BLaER1 treated with 17β-estradiol and CSF1 and Interleukin-3, amounts not matched to agents 10 nM and 100 nM (cell line): ENCODE results near the gene DCDC1.

Experiments used
- H3K27ac ChIP-seq, 11 experiments: shearing (Covaris generic); formaldehyde crosslinking; 2 replicates each; pipeline ENCODE4 v1.8.1; 2022
- H3K27me3 ChIP-seq, 11 experiments: shearing (Covaris generic); formaldehyde crosslinking; 2 replicates each; pipeline ENCODE4 v1.8.1; 2022
- H3K36me3 ChIP-seq, 11 experiments: shearing (Covaris generic); formaldehyde crosslinking; 2 replicates each; pipeline ENCODE4 v1.8.1; 2022
- H3K4me1 ChIP-seq, 10 experiments: shearing (Covaris generic); formaldehyde crosslinking; 2 replicates each; pipeline ENCODE4 v1.8.1; 2022
- H3K4me2 ChIP-seq, 11 experiments: shearing (Covaris generic); formaldehyde crosslinking; 2 replicates each; pipeline ENCODE4 v1.8.1; 2022
- H3K4me3 ChIP-seq, 10 experiments: shearing (Covaris generic); formaldehyde crosslinking; 2 replicates each; pipeline ENCODE4 v1.8.1; 2022
- H3K9ac ChIP-seq, 11 experiments: shearing (Covaris generic); formaldehyde crosslinking; 2 replicates each; pipeline ENCODE4 v1.8.1; 2022
- H3K9me3 ChIP-seq, 11 experiments: shearing (Covaris generic); formaldehyde crosslinking; replicated peaks in 1 of 11; 2 replicates each; pipeline ENCODE4 v1.8.1; 2022
- H4K20me1 ChIP-seq, 11 experiments: shearing (Covaris generic); formaldehyde crosslinking; 2 replicates each; pipeline ENCODE4 v1.8.1; 2022
- Cebpa-rat ChIP-seq, 11 experiments: shearing (Covaris generic); IDR thresholded peaks; 2 replicates each; pipeline ENCODE4 v1.8.1; 2022

The DCDC1 gene

GRCh38 chr11:31045335-31045734 is 324.2 kb downstream of the DCDC1 start:
- H3K36me3 ChIP-seq: no peaks in the 10 kb centered on the region
- no peak for TF ChIP-seq Cebpa-rat (IDR thresholded peaks at IDR 0.05)
- H3K4me1 ChIP-seq: peaks cover 0 to 4% (median 0%) of the 10 kb centered on the region in 10 experiments; a peak in 4 of 20 replicates
- H3K27me3 ChIP-seq: no peaks in the 10 kb centered on the region
- no peaks in the 10 kb centered on the region for H4K20me1 ChIP-seq
- no peak overlapping the region for H3K27ac ChIP-seq
- H3K4me2 ChIP-seq: no peak overlapping the region
- no peak overlapping the region for H3K9ac ChIP-seq
- peaks cover 0 to 3% (median 0%) of the 10 kb centered on the region in 11 experiments; a peak in 3 of 22 replicates for H3K9me3 ChIP-seq
- H3K4me3 ChIP-seq: no peak overlapping the region

DNA sequence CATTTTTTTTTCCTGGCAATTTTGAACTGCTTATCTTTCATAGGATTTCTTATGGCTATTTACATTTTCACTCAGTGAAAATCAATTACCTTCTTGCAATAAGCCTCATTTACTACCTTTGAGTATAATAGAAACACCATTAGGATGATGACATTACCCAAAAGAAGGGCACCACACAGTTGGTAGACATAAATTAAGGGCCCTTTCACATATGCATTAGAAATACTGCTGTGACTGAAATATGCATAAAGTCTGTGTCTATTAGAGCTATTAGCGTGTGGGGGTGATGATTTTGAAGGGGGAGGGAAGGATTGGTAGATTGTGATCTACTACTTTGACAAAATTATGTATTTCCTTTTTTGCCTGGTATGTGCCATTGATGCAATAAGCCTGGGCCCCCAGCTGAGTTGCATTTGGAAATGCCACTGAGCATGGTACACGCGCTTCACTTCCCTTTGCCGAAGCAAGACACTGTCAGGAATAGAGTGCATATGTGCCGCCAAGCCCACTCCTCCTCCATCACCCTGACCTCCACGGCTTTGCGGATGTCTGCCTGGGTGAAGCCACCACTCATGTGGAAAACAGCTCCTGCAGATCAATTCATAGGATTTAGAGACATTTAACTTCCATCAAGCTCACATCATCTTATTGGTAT is 339.3 kb downstream of the DCDC1 start:
- TF ChIP-seq Cebpa-rat (IDR thresholded peaks at IDR 0.05): no peak
- Histone ChIP-seq H3K9ac (no peak overlapping the region), H4K20me1 (no peaks in the 10 kb centered on the region), H3K4me1 (no peaks in the 10 kb centered on the region), H3K4me3 (no peak overlapping the region), H3K27me3 (no peaks in the 10 kb centered on the region), H3K27ac (no peak overlapping the region), H3K4me2 (no peak overlapping the region), H3K36me3 (no peaks in the 10 kb centered on the region), H3K9me3 (no peaks in the 10 kb centered on the region)

DNA sequence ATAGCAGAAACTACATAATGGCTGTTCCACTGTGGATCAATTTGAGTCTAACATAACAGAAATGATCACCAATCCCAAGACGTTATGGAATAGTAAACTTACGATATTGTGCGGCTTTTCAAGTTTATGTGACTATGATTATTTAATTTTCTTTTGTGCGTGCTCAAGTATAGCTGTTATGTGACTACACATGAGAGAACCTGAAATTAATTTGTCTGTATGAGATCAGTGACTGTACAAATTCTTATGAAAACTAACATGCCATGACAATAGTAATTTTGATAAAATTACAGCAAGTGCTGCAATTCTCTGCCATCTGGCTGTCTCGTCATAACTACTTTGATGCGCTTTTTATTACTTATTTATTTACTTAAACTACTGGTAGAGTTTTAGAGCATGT is 343.2 kb downstream of the DCDC1 start:
- H3K27ac ChIP-seq: no peak overlapping the region
- H4K20me1 ChIP-seq: no peaks in the 10 kb centered on the region
- H3K36me3 ChIP-seq: no peaks in the 10 kb centered on the region
- H3K27me3 ChIP-seq: no peaks in the 10 kb centered on the region
- no peaks in the 10 kb centered on the region for H3K4me1 ChIP-seq
- H3K4me3 ChIP-seq: no peak overlapping the region
- no peaks in the 10 kb centered on the region for H3K9me3 ChIP-seq
- no peak for TF ChIP-seq Cebpa-rat (IDR thresholded peaks at IDR 0.05)
- no peak overlapping the region for H3K9ac ChIP-seq
- no peak overlapping the region for H3K4me2 ChIP-seq

DNA sequence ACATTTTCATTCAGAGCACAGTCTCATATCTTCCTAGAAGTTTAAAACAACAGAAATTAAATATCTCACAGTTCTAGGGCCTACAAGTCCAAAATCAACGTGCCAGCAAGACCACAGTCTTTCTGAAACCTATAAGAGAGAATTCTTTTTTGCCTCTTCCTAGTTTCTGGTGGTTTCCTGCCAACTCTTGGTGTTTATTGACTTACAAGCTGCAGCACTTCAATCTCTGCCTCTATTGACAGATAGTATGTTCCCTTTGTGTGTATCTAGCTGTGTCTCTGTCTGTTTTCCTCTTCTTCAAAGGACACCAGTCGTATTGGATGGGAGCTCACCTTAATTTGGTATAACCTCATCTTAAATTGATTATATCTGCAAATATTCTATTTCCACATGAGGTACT is 347.5 kb downstream of the DCDC1 start:
- Histone ChIP-seq H3K4me1 (no peaks in the 10 kb centered on the region), H3K4me2 (no peak overlapping the region), H3K9ac (no peak overlapping the region), H4K20me1 (no peaks in the 10 kb centered on the region), H3K4me3 (no peak overlapping the region), H3K9me3 (no peaks in the 10 kb centered on the region), H3K27me3 (no peaks in the 10 kb centered on the region), H3K36me3 (no peaks in the 10 kb centered on the region), H3K27ac (no peak overlapping the region)
- TF ChIP-seq Cebpa-rat (IDR thresholded peaks at IDR 0.05): no peak

DNA sequence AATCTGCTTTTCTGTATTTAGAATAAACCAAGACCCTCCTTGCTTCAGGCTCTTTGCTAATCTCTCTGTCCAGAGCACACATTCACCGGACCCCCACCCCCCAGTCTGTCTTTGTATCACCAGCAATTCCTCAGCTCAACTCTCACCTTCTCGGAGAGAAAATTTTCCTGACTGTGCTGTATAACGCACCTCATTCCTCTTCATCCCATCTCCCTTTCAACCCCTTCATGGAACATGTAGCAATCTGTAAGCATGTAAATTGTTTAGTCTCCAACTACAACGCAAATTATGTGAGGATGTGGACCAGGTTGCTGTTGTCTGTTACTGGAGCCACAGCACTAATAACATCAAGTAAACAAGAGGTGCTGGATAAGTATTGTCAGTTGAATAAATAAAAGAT is 349.8 kb downstream of the DCDC1 start:
- H3K4me1 ChIP-seq: no peaks in the 10 kb centered on the region
- no peaks in the 10 kb centered on the region for H4K20me1 ChIP-seq
- H3K27ac ChIP-seq: no peak overlapping the region
- no peak overlapping the region for H3K9ac ChIP-seq
- no peaks in the 10 kb centered on the region for H3K36me3 ChIP-seq
- no peaks in the 10 kb centered on the region for H3K9me3 ChIP-seq
- H3K4me2 ChIP-seq: no peak overlapping the region
- TF ChIP-seq Cebpa-rat (IDR thresholded peaks at IDR 0.05): no peak
- no peak overlapping the region for H3K4me3 ChIP-seq
- no peaks in the 10 kb centered on the region for H3K27me3 ChIP-seq

DNA sequence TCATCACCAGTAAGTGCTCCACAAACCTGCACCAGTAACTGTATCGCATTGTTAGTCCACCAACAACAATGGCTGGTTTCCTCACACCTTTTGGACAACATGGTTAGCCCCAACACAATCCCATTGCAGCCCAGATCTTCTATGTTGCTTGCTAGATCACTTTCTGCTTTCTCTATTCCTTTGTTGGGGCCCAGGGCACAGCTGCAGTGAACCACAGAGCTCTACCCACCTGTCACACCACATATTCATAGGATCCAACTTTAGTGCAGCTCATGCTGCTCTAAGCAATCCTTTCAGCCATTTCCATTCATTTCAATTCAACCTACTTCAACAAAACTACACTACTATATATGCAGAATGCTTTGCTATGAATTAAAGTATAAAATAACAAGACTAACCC is 364.3 kb downstream of the DCDC1 start:
- Histone ChIP-seq H3K27me3 (no peaks in the 10 kb centered on the region), H3K4me3 (no peak overlapping the region), H3K36me3 (no peaks in the 10 kb centered on the region), H3K27ac (no peak overlapping the region), H3K9ac (no peak overlapping the region), H4K20me1 (no peaks in the 10 kb centered on the region), H3K4me2 (no peak overlapping the region), H3K9me3 (no peaks in the 10 kb centered on the region), H3K4me1 (no peaks in the 10 kb centered on the region)
- no peak for TF ChIP-seq Cebpa-rat (IDR thresholded peaks at IDR 0.05)

- Histone ChIP-seq H3K4me1 (no peaks in the 10 kb centered on the region), H3K4me2 (no peak overlapping the region), H4K20me1 (no peaks in the 10 kb centered on the region), H3K36me3 (no peaks in the 10 kb centered on the region), H3K9me3 (no peaks in the 10 kb centered on the region), H3K27ac (no peak overlapping the region), H3K27me3 (no peaks in the 10 kb centered on the region), H3K4me3 (no peak overlapping the region), H3K9ac (no peak overlapping the region)
- no peak for TF ChIP-seq Cebpa-rat (IDR thresholded peaks at IDR 0.05)
Measured at GRCh38 chr11:31001427-31001826, 368.1 kb downstream of the DCDC1 start.

DNA sequence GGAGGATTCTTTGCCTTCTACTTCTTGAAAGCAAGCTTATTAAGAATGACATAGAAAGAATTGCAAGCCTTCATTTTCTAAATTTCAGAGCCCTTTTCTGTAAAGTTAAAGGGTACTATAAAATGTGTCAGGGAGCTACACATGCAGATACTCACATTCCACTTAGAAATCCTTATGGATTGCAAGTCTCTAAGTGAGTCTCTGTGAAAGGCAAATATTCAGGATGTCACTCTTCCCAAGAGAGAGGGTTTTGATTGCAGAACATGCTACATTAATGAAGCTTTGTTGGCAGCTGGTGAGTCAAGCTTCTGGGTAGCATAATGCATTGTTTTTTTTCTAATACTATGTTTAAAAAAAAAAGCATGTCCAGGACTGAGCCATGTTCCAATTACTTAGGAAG is 369.2 kb downstream of the DCDC1 start:
- H3K4me3 ChIP-seq: no peak overlapping the region
- H3K4me2 ChIP-seq: no peak overlapping the region
- no peaks in the 10 kb centered on the region for H3K9me3 ChIP-seq
- no peak overlapping the region for H3K27ac ChIP-seq
- no peaks in the 10 kb centered on the region for H3K27me3 ChIP-seq
- H4K20me1 ChIP-seq: no peaks in the 10 kb centered on the region
- no peaks in the 10 kb centered on the region for H3K36me3 ChIP-seq
- H3K9ac ChIP-seq: no peak overlapping the region
- H3K4me1 ChIP-seq: no peaks in the 10 kb centered on the region
- no peak for TF ChIP-seq Cebpa-rat (IDR thresholded peaks at IDR 0.05)

DNA sequence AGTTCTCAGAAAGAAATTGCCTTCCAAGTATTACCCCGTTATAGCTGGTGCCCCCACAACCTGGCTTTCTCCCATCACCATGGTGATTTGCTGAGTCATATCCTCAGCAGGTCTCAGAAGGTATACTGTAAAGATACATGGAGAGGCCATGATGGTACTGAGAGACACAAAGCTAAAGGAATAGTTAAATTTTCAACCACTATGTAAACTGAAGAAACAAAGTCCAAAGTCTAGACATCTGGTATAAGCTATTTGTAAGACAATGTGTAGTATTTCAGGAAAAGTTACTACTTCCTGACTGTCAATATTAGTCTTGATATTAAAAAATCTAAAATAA is 377.1 kb downstream of the DCDC1 start:
- Histone ChIP-seq H3K4me1 (no peaks in the 10 kb centered on the region), H3K9ac (no peak overlapping the region), H3K27me3 (no peaks in the 10 kb centered on the region), H3K4me3 (no peak overlapping the region), H3K4me2 (no peak overlapping the region), H3K36me3 (no peaks in the 10 kb centered on the region), H4K20me1 (no peaks in the 10 kb centered on the region), H3K27ac (no peak overlapping the region), H3K9me3 (no peaks in the 10 kb centered on the region)
- no peak for TF ChIP-seq Cebpa-rat (IDR thresholded peaks at IDR 0.05)

- Histone ChIP-seq H3K9me3 (no peaks in the 10 kb centered on the region), H3K4me1 (no peaks in the 10 kb centered on the region), H3K4me2 (no peak overlapping the region), H3K27me3 (no peaks in the 10 kb centered on the region), H3K36me3 (no peaks in the 10 kb centered on the region), H3K4me3 (no peak overlapping the region), H4K20me1 (no peaks in the 10 kb centered on the region), H3K9ac (no peak overlapping the region), H3K27ac (no peak overlapping the region)
- TF ChIP-seq Cebpa-rat (IDR thresholded peaks at IDR 0.05): no peak
Measured at GRCh38 chr11:30991802-30992512, 377.6 kb downstream of the DCDC1 start.
